GM23338 (cell line): ENCODE results near the gene SLC2A1. TPM values are rescaled to one million over a fixed set of nuclear protein-coding genes. Genes with fewer than 3 reads are reported as not detected.

Experiments used
- ATAC-seq: fragments of 200-7000 bp; cut with Tn5 transposase; 3 replicates; pipeline ENCODE4 v1.9.1; 2020
- DNase-seq: peaks from one replicate; pipeline ENCODE4 v3.0.0-alpha.2; 2015; ENCODE audit warnings: low spot score
- H2AFZ ChIP-seq: fragments of 200-600 bp; sonication (generic); 2 replicates; pipeline ENCODE4 v1.8.0; 2016; ENCODE audit warnings: antibody characterized with exemption, mild to moderate bottlenecking, moderate library complexity
- H3F3A ChIP-seq: fragments of 200-600 bp; sonication (generic); replicated peaks from 2 replicates; pipeline ENCODE4 v1.8.0; 2017; ENCODE audit warnings: antibody characterized with exemption, mixed run types, low read depth
- H3K27ac ChIP-seq: fragments of 200-600 bp; sonication (generic); 2 replicates; pipeline ENCODE4 v1.6.1; 2016; ENCODE audit warnings: low read depth
- H3K27me3 ChIP-seq: fragments of 200-600 bp; sonication (generic); 2 replicates; pipeline ENCODE4 v1.8.0; 2016; ENCODE audit warnings: mild to moderate bottlenecking, mixed run types, moderate library complexity; ENCODE audit not compliant: insufficient read depth
- H3K36me3 ChIP-seq: fragments of 200-600 bp; sonication (generic); 2 replicates; pipeline ENCODE4 v1.8.0; 2016; ENCODE audit warnings: mild to moderate bottlenecking; ENCODE audit not compliant: insufficient read depth
- H3K4me1 ChIP-seq: fragments of 200-600 bp; sonication (generic); 2 replicates; pipeline ENCODE4 v1.8.0; 2016; ENCODE audit warnings: mild to moderate bottlenecking, moderate library complexity; ENCODE audit not compliant: insufficient read depth
- H3K4me2 ChIP-seq: fragments of 200-600 bp; sonication (generic); 2 replicates; pipeline ENCODE4 v1.7.1; 2017; ENCODE audit warnings: mixed run types
- H3K4me3 ChIP-seq: fragments of 200-600 bp; sonication (generic); 2 replicates; pipeline ENCODE4 v1.6.1; 2016; ENCODE audit warnings: mixed run types
- H3K79me2 ChIP-seq: fragments of 200-600 bp; sonication (generic); replicated peaks from 2 replicates; pipeline ENCODE4 v1.8.0; 2017; ENCODE audit warnings: mild to moderate bottlenecking; ENCODE audit not compliant: insufficient read depth
- H3K9me2 ChIP-seq: fragments of 200-600 bp; sonication (generic); 2 replicates; pipeline ENCODE4 v1.8.0; 2017; ENCODE audit not compliant: insufficient read depth
- H4K20me1 ChIP-seq: fragments of 200-600 bp; sonication (generic); replicated peaks from 2 replicates; pipeline ENCODE4 v1.8.0; 2017; ENCODE audit warnings: mild to moderate bottlenecking; ENCODE audit not compliant: insufficient read depth
- H3K27ac Mint-ChIP-seq: 2 replicates; pipeline ENCODE4 v1.8.0; 2020; ENCODE audit warnings: inconsistent platforms, mild to moderate bottlenecking, moderate library complexity, mixed read lengths
- H3K27me3 Mint-ChIP-seq: 3 replicates; pipeline ENCODE4 v1.8.0; 2022; ENCODE audit warnings: low read depth, mild to moderate bottlenecking, moderate library complexity, mixed read lengths, inconsistent platforms; ENCODE audit not compliant: insufficient read depth, poor library complexity
- H3K36me3 Mint-ChIP-seq: 3 replicates; pipeline ENCODE4 v1.8.0; 2021; ENCODE audit warnings: low read depth, mild to moderate bottlenecking, inconsistent platforms, moderate library complexity, mixed read lengths
- H3K4me1 Mint-ChIP-seq: 3 replicates; pipeline ENCODE4 v1.8.0; 2020; ENCODE audit warnings: mild to moderate bottlenecking, inconsistent platforms, mixed read lengths
- H3K4me3 Mint-ChIP-seq: 3 replicates; pipeline ENCODE4 v1.8.0; 2021; ENCODE audit warnings: moderate library complexity, mild to moderate bottlenecking, inconsistent platforms, mixed read lengths
- H3K9me3 Mint-ChIP-seq: 3 replicates; pipeline ENCODE4 v1.8.0; 2020; ENCODE audit warnings: moderate library complexity, mild to moderate bottlenecking, inconsistent platforms, mixed read lengths
- CREB1 ChIP-seq: fragments of 250-450 bp; sonication (Bioruptor Pico); IDR thresholded peaks from 2 replicates; pipeline ENCODE4 v1.5.0; 2020; ENCODE audit warnings: low read depth, mild to moderate bottlenecking, moderate library complexity
- CTCF ChIP-seq, 2 experiments: fragments of 200-600 bp in 1 of 2; sonication (generic) in 1 of 2; conservative IDR thresholded peaks; 2 replicates each; pipeline versions ENCODE4 v1.5.1 to v1.6.1; 2016 to 2017; ENCODE audit warnings: antibody characterized with exemption in 2 of 2, low read depth in 2 of 2, mild to moderate bottlenecking in 2 of 2, moderate library complexity in 1 of 2
- ETS1 ChIP-seq: IDR thresholded peaks from 2 replicates; pipeline ENCODE4 v1.6.1; 2016; ENCODE audit warnings: antibody characterized with exemption
- EZH2 ChIP-seq: fragments of 200-600 bp; sonication (generic); IDR thresholded peaks from one replicate; pipeline ENCODE4 v1.8.0; 2017; ENCODE audit warnings: antibody characterized with exemption, mild to moderate bottlenecking, low read depth; ENCODE audit not compliant: unreplicated experiment
- EZH2phosphoT487 ChIP-seq: fragments of 200-600 bp; sonication (generic); IDR thresholded peaks from one replicate; pipeline ENCODE4 v1.8.1; 2018; ENCODE audit warnings: antibody characterized with exemption; ENCODE audit not compliant: unreplicated experiment
- NANOG ChIP-seq: IDR thresholded peaks from 2 replicates; pipeline ENCODE4 v1.6.1; 2016; ENCODE audit warnings: antibody characterized with exemption, borderline replicate concordance
- POLR2AphosphoS5 ChIP-seq: IDR thresholded peaks from 2 replicates; pipeline ENCODE4 v1.6.1; 2016; ENCODE audit warnings: antibody characterized with exemption, low read depth
- STAT1 ChIP-seq: IDR thresholded peaks from one replicate; pipeline ENCODE4 v1.6.1; 2016; ENCODE audit warnings: antibody characterized with exemption; ENCODE audit not compliant: unreplicated experiment
- ZNF114 ChIP-seq: fragments of 250-450 bp; sonication (Bioruptor Pico); IDR thresholded peaks from 2 replicates; pipeline ENCODE4 v1.5.0; 2020; ENCODE audit warnings: mild to moderate bottlenecking, moderate library complexity
- ZNF331 ChIP-seq: fragments of 250-450 bp; sonication (Bioruptor Pico); IDR thresholded peaks from 2 replicates; pipeline ENCODE4 v1.5.0; 2020; ENCODE audit warnings: low read depth, mild to moderate bottlenecking, moderate library complexity
- ZNF462 ChIP-seq: fragments of 250-450 bp; sonication (Bioruptor Pico); IDR thresholded peaks from 2 replicates; pipeline ENCODE4 v1.5.0; 2020; ENCODE audit warnings: mild to moderate bottlenecking, moderate library complexity
- polyA plus RNA-seq: library from polyadenylated mRNA; unstranded; fragments of >200 nt; fragmentation: Nextera tagmentation; extraction: Ambion mirVana; gene quantifications from 2 replicates; pipeline ENCODE4 v1.2.1, GENCODE V29; 2016
- total RNA-seq: library from RNA; depleted of rRNA; stranded (reverse); fragments of >200 nt; shearing (Covaris generic); gene quantifications from 2 replicates; pipeline ENCODE4 v1.2.3, GENCODE V29; 2014

The SLC2A1 gene
- total and polyA plus RNA-seq, 2 experiments from 2014 or later, result 66.1 to 305 TPM

- Histone ChIP-seq H4K20me1 (peaks cover 95% of the 10 kb centered on the region), H3K27me3 (no peaks in the 10 kb centered on the region), H3K36me3 (peaks cover 41% of the 10 kb centered on the region), H3K4me2 (peak overlapping the region; percentile 35; the same call in 1 of the 2 replicates), H3K79me2 (peaks cover 100% of the 10 kb centered on the region), H3K4me3 (no peak overlapping the region; the same call in 1 of the 2 replicates), H3K27ac (no peak overlapping the region), H2AFZ (no peak overlapping the region), H3F3A (peaks cover 30% of the 10 kb centered on the region), H3K4me1 (peaks cover 91% of the 10 kb centered on the region), H3K9me2 (no peaks in the 10 kb centered on the region)
- no peak overlapping the region for H3K4me3 Mint-ChIP-seq
- no peak overlapping the region for H3K27ac Mint-ChIP-seq
- peaks cover 24% of the 10 kb centered on the region for H3K27me3 Mint-ChIP-seq
- DNase-seq (no peak), ATAC-seq (no peak)
- no peaks in the 10 kb centered on the region; the same call in 2 of the 3 replicates for H3K9me3 Mint-ChIP-seq
- TF ChIP-seq NANOG (no peak), STAT1 (no peak)
- peaks cover 86% of the 10 kb centered on the region for H3K36me3 Mint-ChIP-seq
- H3K4me1 Mint-ChIP-seq, result peaks cover 81% of the 10 kb centered on the region
These were observed 6.2 kb downstream of the SLC2A1 start for GRCh38 chr1:42952303-42953001.

- no peaks in the 10 kb centered on the region for H3K9me3 Mint-ChIP-seq
- Histone ChIP-seq H3K36me3 (peaks cover 44% of the 10 kb centered on the region), H3K27ac (0 out of 2 replicates have a peak overlapping the region, but pooled peaks have one; percentile 18), H3K9me2 (no peaks in the 10 kb centered on the region), H3K4me2 (peak overlapping the region; percentile 35), H3K79me2 (peaks cover 100% of the 10 kb centered on the region), H4K20me1 (peaks cover 95% of the 10 kb centered on the region), H2AFZ (no peak overlapping the region), H3F3A (peaks cover 30% of the 10 kb centered on the region), H3K27me3 (no peaks in the 10 kb centered on the region), H3K4me3 (no peak overlapping the region), H3K4me1 (peaks cover 93% of the 10 kb centered on the region)
- peaks cover 85% of the 10 kb centered on the region for H3K4me1 Mint-ChIP-seq
- H3K27me3 Mint-ChIP-seq, result peaks cover 27% of the 10 kb centered on the region
- no peak for ATAC-seq
- no peak for DNase-seq
- peaks cover 83% of the 10 kb centered on the region for H3K36me3 Mint-ChIP-seq
- H3K4me3 Mint-ChIP-seq, result no peak overlapping the region; the same call in 2 of the 3 replicates
- H3K27ac Mint-ChIP-seq, result no peak overlapping the region
- no peak for TF ChIP-seq EZH2phosphoT487
- TF ChIP-seq ETS1, result no peak
- no peak for TF ChIP-seq ZNF114 (CRISPR knock-in tag)
- TF ChIP-seq EZH2, result no peak
- TF ChIP-seq CREB1 (CRISPR knock-in tag), result no peak
- TF ChIP-seq STAT1, result no peak
- TF ChIP-seq POLR2AphosphoS5, result no peak
- TF ChIP-seq CTCF (conservative IDR thresholded peaks at IDR 0.05; ENCODE audit: low read depth in 2 of 2), result no peak
- TF ChIP-seq ZNF462, result no peak
- no peak for TF ChIP-seq ZNF331
- no peak for TF ChIP-seq NANOG
These were observed 7.1 kb downstream of the SLC2A1 start for GRCh38 chr1:42951588-42951987.
